Transverse colon (tissue), 4 donors: Measurements from ENCODE around the gene DNAH11. TPM values are rescaled to one million over a fixed set of nuclear protein-coding genes. Genes with fewer than 3 reads are reported as not detected.

Experiments
- DNase-seq: peaks from one replicate; pipeline ENCODE4 v3.0.0-alpha.2; 2019
- H3K27ac ChIP-seq, 4 donors: fragments of 200-600 bp; sonication (generic); 2 replicates each; pipeline ENCODE4 v1.5.1; 2016 to 2018; ENCODE audit warnings: inconsistent platforms in 4 of 4
- H3K27me3 ChIP-seq: fragments of 200-600 bp; sonication (generic); 2 replicates; pipeline ENCODE4 v1.5.1; 2017; ENCODE audit warnings: inconsistent platforms
- H3K36me3 ChIP-seq, 4 donors: fragments of 200-600 bp; sonication (generic); 2 replicates each; pipeline ENCODE4 v1.5.1; 2017 to 2019; ENCODE audit warnings: inconsistent platforms in 4 of 4
- H3K4me1 ChIP-seq, 4 donors: fragments of 200-600 bp; sonication (generic); 2 replicates each; pipeline ENCODE4 v1.5.1; 2017 to 2020; ENCODE audit warnings: inconsistent platforms in 4 of 4
- H3K4me3 ChIP-seq, 4 donors: fragments of 200-600 bp; sonication (generic); 1 replicate in 1 of 4; 2 replicates in 3 of 4; pipeline versions ENCODE4 v1.5.1 to v1.6.1; 2017 to 2019; ENCODE audit warnings: inconsistent platforms in 4 of 4
- H3K9me3 ChIP-seq, 2 donors: fragments of 200-600 bp; sonication (generic); 2 replicates each; pipeline ENCODE4 v1.5.1; 2017 to 2019; ENCODE audit warnings: inconsistent platforms in 2 of 2
- CTCF ChIP-seq, 5 experiments: fragments of 200-600 bp in 3 of 5; fragments of 450-650 bp in 2 of 5; sonication (generic) in 3 of 5; IDR thresholded peaks; 1 replicate in 2 of 5; 2 replicates in 3 of 5; pipeline ENCODE4 v1.5.1; 2016 to 2017; ENCODE audit warnings: antibody characterized with exemption in 5 of 5, inconsistent platforms in 3 of 5, mild to moderate bottlenecking in 2 of 5, moderate library complexity in 1 of 5
- EP300 ChIP-seq: sonication (generic); formaldehyde crosslinking; IDR thresholded peaks from one replicate; pipeline ENCODE4 v1.6.1; 2017; ENCODE audit warnings: antibody characterized with exemption, low read depth
- POLR2A ChIP-seq: fragments of 450-650 bp; IDR thresholded peaks from one replicate; pipeline ENCODE4 v1.6.1; 2016; ENCODE audit warnings: antibody characterized with exemption, mild to moderate bottlenecking, moderate library complexity
- POLR2AphosphoS5 ChIP-seq, 3 donors: sonication (generic); formaldehyde crosslinking; IDR thresholded peaks; one replicate each; pipeline ENCODE4 v1.6.1; 2016; ENCODE audit warnings: antibody characterized with exemption in 3 of 3
- WGBS, 2 donors: methylation state at CpG; one replicate each; pipeline ENCODE4 v1.1.5; 2018; ENCODE audit warnings: low coverage in 1 of 2; 5-methylcytosine and 5-hydroxymethylcytosine counted together
- in situ Hi-C, 4 donors: fragments of 200-750 bp; cut with MboI; loops; one replicate each; pipeline versions ENCODE4 v1.15.0 to v1.15.1; 2017; ENCODE audit warnings: low sequenced_read_pairs in 3 of 4, low pct_ligation_motif_present in 1 of 4, low pct_unique_long_range_greater_than_20kb in 1 of 4
- intact Hi-C: fragments of 100-400 bp; cut with DNase I; formaldehyde crosslinking; loops from one replicate; pipeline ENCODE4 v1.15.1; 2023; ENCODE audit warnings: low total_unique reads
- total RNA-seq, 4 donors: library from RNA; depleted of rRNA; stranded (reverse); fragments of >200 nt; gene quantifications; one replicate each; pipeline ENCODE4 v1.1.0, GENCODE V29; 2016

The DNAH11 gene
- total RNA-seq, 4 donors from 2014 or later: under 0.01 to 0.16 TPM; not detected in 2

GRCh38 chr7:21911341-21911875 lies 368.6 kb downstream of the DNAH11 start:
- intact Hi-C loops: no loop called here
- H3K27ac ChIP-seq: no peak overlapping the region
- no peaks in the 10 kb centered on the region for H3K9me3 ChIP-seq
- in situ Hi-C loops: no loop called here
- DNase-seq: no peak
- H3K4me1 ChIP-seq: no peaks in the 10 kb centered on the region
- 78 to 81% methylated on average over 8 of the region's 8 CpGs for WGBS, 2 donors
- TF ChIP-seq POLR2AphosphoS5 (IDR thresholded peaks at IDR 0.05): no peak
- TF ChIP-seq EP300: no peak
- TF ChIP-seq CTCF (IDR thresholded peaks at IDR 0.05): no peak
- peaks cover 0 to 8% (median 2%) of the 10 kb centered on the region in 4 donors for H3K36me3 ChIP-seq
- H3K27me3 ChIP-seq: no peaks in the 10 kb centered on the region
- no peak overlapping the region for H3K4me3 ChIP-seq

GRCh38 chr7:21912305-21912704 lies 369.5 kb downstream of the DNAH11 start:
- DNase-seq: no peak
- Histone ChIP-seq H3K4me3 (no peak overlapping the region), H3K36me3 (peaks cover 0 to 6% (median 2%) of the 10 kb centered on the region in 4 donors), H3K9me3 (no peaks in the 10 kb centered on the region), H3K27me3 (no peaks in the 10 kb centered on the region), H3K4me1 (no peaks in the 10 kb centered on the region), H3K27ac (no peak overlapping the region)
- WGBS, 2 donors: 61 to 87% methylated on average over 2 to 7 of the region's 7 CpGs
- in situ Hi-C loops (no loop called here), intact Hi-C loops (no loop called here)
- TF ChIP-seq EP300: no peak
- TF ChIP-seq POLR2AphosphoS5 (IDR thresholded peaks at IDR 0.05): no peak
- TF ChIP-seq POLR2A: no peak
- no peak for TF ChIP-seq CTCF (IDR thresholded peaks at IDR 0.05)

DNA sequence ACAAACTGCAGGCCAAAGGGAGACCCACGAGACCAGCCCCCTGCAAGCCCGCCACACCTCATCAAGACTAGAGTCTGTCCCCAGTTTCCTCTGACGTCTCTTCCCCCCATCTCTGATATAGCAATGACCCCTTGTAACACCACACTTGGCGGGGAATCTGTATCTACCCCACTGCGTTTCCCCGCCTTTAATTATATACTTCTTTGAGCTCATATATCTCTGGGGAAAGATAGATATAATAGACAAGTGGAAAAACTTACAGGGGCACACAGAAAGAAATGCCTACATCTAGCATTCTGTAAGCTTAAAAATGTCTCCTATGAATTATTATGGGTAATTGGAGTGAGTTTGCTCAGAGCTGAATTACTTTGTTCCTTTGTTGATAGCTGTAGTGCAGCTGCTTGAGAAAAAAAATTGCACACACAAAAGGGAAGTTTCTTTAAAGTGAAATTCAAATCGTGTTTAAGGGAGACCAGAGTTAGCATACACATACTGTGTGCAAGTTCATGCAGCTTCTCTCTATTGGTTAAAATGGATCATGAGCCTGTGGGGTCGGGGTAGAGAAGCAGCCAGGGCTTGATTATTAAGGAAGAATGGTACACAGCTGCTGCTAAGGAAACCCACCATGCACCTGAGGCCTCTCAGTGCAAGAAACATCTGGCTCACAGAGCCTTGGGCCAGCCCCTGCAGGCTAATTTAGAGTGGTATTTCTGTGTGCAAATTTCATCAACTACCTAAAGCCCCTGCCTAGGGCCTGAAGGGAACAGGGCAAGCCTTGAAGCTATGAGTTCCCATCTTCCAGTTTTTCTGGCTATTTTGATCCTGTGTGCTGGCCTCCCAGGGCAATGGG lies 370.3 kb downstream of the DNAH11 start:
- H3K4me1 ChIP-seq: no peaks in the 10 kb centered on the region
- no peak for DNase-seq
- peaks cover 0 to under 1% (median under 1%) of the 10 kb centered on the region in 4 donors for H3K36me3 ChIP-seq
- no peaks in the 10 kb centered on the region for H3K27me3 ChIP-seq
- no peaks in the 10 kb centered on the region for H3K9me3 ChIP-seq
- in situ Hi-C loops (no loop called here), intact Hi-C loops (no loop called here)
- H3K4me3 ChIP-seq: no peak overlapping the region
- no peak overlapping the region for H3K27ac ChIP-seq
- TF ChIP-seq POLR2AphosphoS5 (IDR thresholded peaks at IDR 0.05): no peak
- TF ChIP-seq CTCF (IDR thresholded peaks at IDR 0.05): no peak
- no peak for TF ChIP-seq EP300
- TF ChIP-seq POLR2A: no peak
- 79 to 87% methylated on average over 7 to 8 of the region's 8 CpGs for WGBS, 2 donors

DNA sequence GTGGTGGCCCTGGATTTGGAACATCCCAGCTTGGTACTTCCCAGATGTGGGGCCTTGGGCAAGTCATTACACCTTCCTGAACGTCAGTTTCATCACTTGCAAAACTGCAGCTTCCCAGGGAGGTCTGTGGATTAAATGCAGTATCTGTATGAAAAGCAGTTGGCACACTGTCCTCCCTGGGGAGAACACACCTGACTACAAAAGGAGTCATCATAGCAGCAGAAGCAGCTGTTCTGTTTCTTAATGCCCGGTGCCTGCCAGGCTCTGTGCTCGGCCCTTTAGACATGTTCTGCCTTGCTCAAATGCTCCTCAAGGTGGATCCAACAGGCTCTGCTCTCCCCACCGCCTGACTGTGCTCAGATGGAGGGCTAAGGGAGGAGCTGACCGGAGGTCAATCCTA lies 371.8 kb downstream of the DNAH11 start:
- in situ Hi-C loops: no loop called here
- no peaks in the 10 kb centered on the region for H3K27me3 ChIP-seq
- no peaks in the 10 kb centered on the region for H3K36me3 ChIP-seq
- no peaks in the 10 kb centered on the region for H3K4me1 ChIP-seq
- intact Hi-C loops: no loop called here
- DNase-seq: no peak
- TF ChIP-seq POLR2AphosphoS5 (IDR thresholded peaks at IDR 0.05) (no peak), CTCF (IDR thresholded peaks at IDR 0.05) (no peak), POLR2A (no peak), EP300 (no peak)
- H3K27ac ChIP-seq: no peak overlapping the region
- no peak overlapping the region for H3K4me3 ChIP-seq
- H3K9me3 ChIP-seq: no peaks in the 10 kb centered on the region
- 84% methylated on average over 5 of the region's 5 CpGs; no CpG with 5 or more reads in 1 of the 2 donors for WGBS, 2 donors
